ENCODE results near the gene MUC4.

The MUC4 gene

GRCh38 chr3:195849322-195850074 is 37.8 kb upstream of the MUC4 start:
- H3K9me3 ChIP-seq = no peaks in the 10 kb centered on the region
- H3K36me3 ChIP-seq = no peaks in the 10 kb centered on the region
- no peak overlapping the region for H3K4me3 ChIP-seq (ENCODE audit: low read depth in 1 of 2, low read length in 1 of 2)
- H3K27ac ChIP-seq = no peak overlapping the region
- peaks cover 37% of the 10 kb centered on the region for H3K27me3 ChIP-seq
- peaks cover 0 to 7% of the 10 kb centered on the region in 2 experiments for H3K4me1 ChIP-seq (ENCODE audit: control insufficient read depth in 1 of 2, insufficient read depth in 1 of 2, low read depth in 1 of 2, low read length in 1 of 2)
- peak; percentile 29 for TF ChIP-seq CTCF (IDR thresholded peaks at IDR 0.05)

GRCh38 chr3:195847055-195847950 is 35.6 kb upstream of the MUC4 start:
- H3K4me3 ChIP-seq (ENCODE audit: low read depth in 1 of 2, low read length in 1 of 2) = no peak overlapping the region
- H3K27me3 ChIP-seq = peaks cover 15% of the 10 kb centered on the region
- no peaks in the 10 kb centered on the region for H3K36me3 ChIP-seq
- peaks cover 0 to 7% of the 10 kb centered on the region in 2 experiments for H3K4me1 ChIP-seq (ENCODE audit: control insufficient read depth in 1 of 2, insufficient read depth in 1 of 2, low read depth in 1 of 2, low read length in 1 of 2)
- H3K9me3 ChIP-seq = no peaks in the 10 kb centered on the region
- no peak for TF ChIP-seq CTCF (IDR thresholded peaks at IDR 0.05)
- no peak overlapping the region for H3K27ac ChIP-seq

- Histone ChIP-seq H3K27ac (no peak overlapping the region), H3K27me3 (no peaks in the 10 kb centered on the region), H3K4me3 (ENCODE audit: low read depth in 1 of 2, low read length in 1 of 2) (no peak overlapping the region), H3K9me3 (no peaks in the 10 kb centered on the region), H3K4me1 (ENCODE audit: control insufficient read depth in 1 of 2, insufficient read depth in 1 of 2, low read depth in 1 of 2, low read length in 1 of 2) (no peaks in the 10 kb centered on the region), H3K36me3 (no peaks in the 10 kb centered on the region)
- no peak for TF ChIP-seq CTCF (IDR thresholded peaks at IDR 0.05)
These were observed 33.8 kb upstream of the MUC4 start for GRCh38 chr3:195845483-195845882.

- H3K27ac ChIP-seq = no peak overlapping the region
- no peaks in the 10 kb centered on the region for H3K27me3 ChIP-seq
- no peak overlapping the region for H3K4me3 ChIP-seq (ENCODE audit: low read depth in 1 of 2, low read length in 1 of 2)
- no peaks in the 10 kb centered on the region for H3K36me3 ChIP-seq
- H3K9me3 ChIP-seq = no peaks in the 10 kb centered on the region
- H3K4me1 ChIP-seq (ENCODE audit: control insufficient read depth in 1 of 2, insufficient read depth in 1 of 2, low read depth in 1 of 2, low read length in 1 of 2) = no peaks in the 10 kb centered on the region
- TF ChIP-seq CTCF (IDR thresholded peaks at IDR 0.05) = no peak
These were observed 33.0 kb upstream of the MUC4 start for GRCh38 chr3:195844671-195845218.

GRCh38 chr3:195839260-195840010 is 27.7 kb upstream of the MUC4 start:
- Histone ChIP-seq H3K36me3 (no peaks in the 10 kb centered on the region), H3K4me1 (ENCODE audit: control insufficient read depth in 1 of 2, insufficient read depth in 1 of 2, low read depth in 1 of 2, low read length in 1 of 2) (no peaks in the 10 kb centered on the region), H3K27me3 (no peaks in the 10 kb centered on the region), H3K9me3 (no peaks in the 10 kb centered on the region), H3K4me3 (ENCODE audit: low read depth in 1 of 2, low read length in 1 of 2) (no peak overlapping the region), H3K27ac (no peak overlapping the region)
- no peak for TF ChIP-seq CTCF (IDR thresholded peaks at IDR 0.05)
